ENCODE data around the gene VPS13D.

DNA sequence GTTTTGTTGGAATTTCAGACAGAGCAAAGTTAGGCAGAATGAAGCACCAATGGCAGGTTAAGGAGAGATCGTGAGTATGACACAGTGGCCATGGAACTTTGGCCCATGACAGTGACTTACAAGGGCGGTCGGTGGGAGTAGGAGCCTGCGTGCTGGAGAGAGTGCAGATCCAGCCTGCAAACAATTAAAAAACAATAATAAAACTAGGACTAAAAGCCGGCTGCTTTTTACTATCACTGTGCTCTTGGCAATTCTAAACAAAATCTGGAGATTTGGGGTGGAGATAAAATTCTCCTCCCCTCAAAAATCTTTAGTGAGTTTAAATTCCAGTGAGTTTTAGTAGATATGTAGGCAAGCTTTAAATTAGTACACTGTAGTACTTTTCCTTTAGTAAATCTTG lies 291.3 kb downstream of the VPS13D start:
- no peak for TF ChIP-seq YY1 (IDR thresholded peaks at IDR 0.05; ENCODE audit: insufficient read depth, insufficient read length)
- TF ChIP-seq ZNF274 (IDR thresholded peaks at IDR 0.05; ENCODE audit: low read depth, low read length): no peak

Data from NT2/D1 (cell line).